HepG2 (cell line): ENCODE results near the gene CCDC3. TPM values are rescaled to one million over a fixed set of nuclear protein-coding genes. Genes with fewer than 3 reads are reported as not detected.

ENCODE experiments used
- ATAC-seq: fragments of 200-7000 bp; cut with Tn5 transposase; 3 replicates; pipeline ENCODE4 v1.9.1; 2020; ENCODE audit warnings: mild to moderate bottlenecking, moderate library complexity
- BruUV-seq: library from RNA; stranded (reverse); fragments of 400-500 nt; replicated peaks from 2 replicates; lab custom pipeline; 2021; lab: Mats Ljungman, UMichigan
- CTCF ChIA-PET: fragments of 300-600 bp; formaldehyde crosslinking; extraction: SDS; loops from one replicate; lab custom pipeline; 2021; ENCODE audit warnings: low total read pairs, inconsistent platforms, low intra/inter-chr PET ratio; lab: Yijun Ruan, JAX
- POLR2A ChIA-PET: fragments of 350-600 bp; sonication (Branson Sonifier 250); formaldehyde crosslinking; loops from one replicate; lab custom pipeline; 2020; ENCODE audit warnings: antibody characterized with exemption, inconsistent platforms; lab: Yijun Ruan, JAX
- DNase-seq: peaks from one replicate; pipeline ENCODE4 v3.0.0-alpha.2; 2015; ENCODE audit warnings: low spot score
- FAIRE-seq: peaks from 3 replicates; lab custom pipeline; 2011; peaks lifted over from hg19 to GRCh38; lab: Jason Lieb, UNC
- H2AFZ ChIP-seq: one replicate; pipeline ENCODE4 v1.6.1; 2011; ENCODE audit warnings: low read length, inconsistent platforms
- H3K27ac ChIP-seq: fragments of 300-600 bp; 3 replicates; pipeline ENCODE4 v1.8.0; 2011; ENCODE audit warnings: mixed run types, mild to moderate bottlenecking, mixed read lengths, low read length, inconsistent platforms; ENCODE audit not compliant: insufficient read depth; ENCODE audit errors: extremely low read length
- H3K27me3 ChIP-seq, 2 experiments: fragments of 200-600 bp in 1 of 2; 2 replicates in 1 of 2; 3 replicates in 1 of 2; pipeline versions ENCODE4 v1.6.0 to v1.8.0; 2011; ENCODE audit warnings: low read length in 2 of 2, mild to moderate bottlenecking in 2 of 2, moderate library complexity in 2 of 2, inconsistent platforms in 1 of 2; ENCODE audit not compliant: insufficient read depth in 2 of 2, control insufficient read depth in 1 of 2
- H3K36me3 ChIP-seq, 2 experiments: fragments of 200-600 bp in 1 of 2; replicated peaks in 1 of 2; 2 replicates in 1 of 2; 3 replicates in 1 of 2; pipeline versions ENCODE4 v1.5.1 to v1.8.0; 2011; ENCODE audit warnings: low read length in 2 of 2, inconsistent platforms in 1 of 2; ENCODE audit not compliant: insufficient read depth in 2 of 2, control insufficient read depth in 1 of 2
- H3K4me1 ChIP-seq: 2 replicates; pipeline ENCODE4 v1.5.1; 2012; ENCODE audit warnings: low read length, inconsistent platforms; ENCODE audit not compliant: insufficient read depth
- H3K4me2 ChIP-seq: 2 replicates; pipeline ENCODE4 v1.6.0; 2011; ENCODE audit warnings: low read depth, low read length, inconsistent platforms
- H3K4me3 ChIP-seq, 3 experiments: fragments of 200-600 bp in 1 of 3; sonication (generic), shearing (Covaris generic) in 1 of 3; replicated peaks in 1 of 3; 2 replicates each; pipeline ENCODE4 v1.5.1; 2011 to 2016; ENCODE audit warnings: low read length in 3 of 3, inconsistent platforms in 2 of 3, low read depth in 2 of 3, mild to moderate bottlenecking in 2 of 3, control low read depth in 1 of 3, mixed read lengths in 1 of 3; ENCODE audit not compliant: insufficient read depth in 1 of 3
- H3K79me2 ChIP-seq: one replicate; pipeline ENCODE4 v1.6.1; 2011; ENCODE audit warnings: low read length, inconsistent platforms; ENCODE audit not compliant: insufficient read depth
- H3K9ac ChIP-seq: 2 replicates; pipeline ENCODE4 v1.6.0; 2011; ENCODE audit warnings: mild to moderate bottlenecking, low read depth, low read length, inconsistent platforms; ENCODE audit not compliant: insufficient read depth
- H3K9me3 ChIP-seq: 2 replicates; pipeline ENCODE4 v1.5.1; 2012; ENCODE audit warnings: mild to moderate bottlenecking, low read length
- H4K20me1 ChIP-seq: 2 replicates; pipeline ENCODE4 v1.6.0; 2011; ENCODE audit warnings: inconsistent platforms, mild to moderate bottlenecking, low read length, moderate library complexity; ENCODE audit not compliant: insufficient read depth
- ERF ChIP-seq: IDR thresholded peaks from 2 replicates; pipeline ENCODE4 v1.6.1; 2018; ENCODE audit warnings: missing biosample characterization, missing genetic modification reagents
- PRPF4 ChIP-seq: fragments of 200-400 bp; formaldehyde crosslinking; IDR thresholded peaks from 2 replicates; pipeline ENCODE4 v1.6.1; 2016; ENCODE audit warnings: low read length, low read depth; ENCODE audit not compliant: poor library complexity, severe bottlenecking
- TBP ChIP-seq: sonication (generic); formaldehyde crosslinking; IDR thresholded peaks from 2 replicates; pipeline ENCODE4 v1.5.0; 2020; ENCODE audit warnings: missing genetic modification reagents
- ZBTB7B ChIP-seq: sonication (generic); formaldehyde crosslinking; IDR thresholded peaks from 2 replicates; pipeline ENCODE4 v1.4.0; 2020; ENCODE audit warnings: missing genetic modification reagents
- ZNF430 ChIP-seq: sonication (generic); formaldehyde crosslinking; IDR thresholded peaks from 2 replicates; pipeline ENCODE4 v1.9.0; 2021; ENCODE audit warnings: mild to moderate bottlenecking, missing genetic modification reagents
- ZNF572 ChIP-seq: sonication (generic); formaldehyde crosslinking; IDR thresholded peaks from 2 replicates; pipeline ENCODE4 v1.5.1; 2020; ENCODE audit warnings: mild to moderate bottlenecking, missing genetic modification reagents
- ZNF672 ChIP-seq: sonication (generic); formaldehyde crosslinking; IDR thresholded peaks from 2 replicates; pipeline ENCODE4 v1.8.1; 2022; ENCODE audit warnings: missing genetic modification reagents
- WGBS: methylation state at CpG from one replicate; pipeline ENCODE4 v1.1.6; 2017; ENCODE audit warnings: low lambda C conversion rate; 5-methylcytosine and 5-hydroxymethylcytosine counted together
- in situ Hi-C: cut with HindIII; loops from 2 replicates; pipeline ENCODE4 v1.10.0; 2017; ENCODE audit warnings: low pct_unique_long_range_greater_than_20kb; ENCODE audit not compliant: extremely low pct_ligation_motif_present
- intact Hi-C: fragments of 100-400 bp; cut with micrococcal nuclease; formaldehyde crosslinking; loops from one replicate; pipeline ENCODE4 v1.10.0; 2022; ENCODE audit not compliant: unreplicated experiment
- polyA plus RNA-seq, 8 experiments: library from polyadenylated mRNA; depleted of rRNA in 3 of 8; stranded (reverse) in 7 of 8; unstranded in 1 of 8; fragments of >200 nt; fragmentation: Illumina TruSeq in 4 of 8; extraction: Trizol in 4 of 8; gene quantifications; 2 replicates each; pipeline versions ENCODE4 v1.2.1 to v1.2.3, GENCODE V29; 2011 to 2016; ENCODE audit warnings: low read depth in 4 of 8, missing spikeins in 1 of 8, mixed read lengths in 1 of 8; ENCODE audit not compliant: insufficient read depth in 1 of 8
- total RNA-seq, 5 experiments: library from RNA; depleted of rRNA; stranded (reverse); fragments of >200 nt; fragmentation: Illumina TruSeq; extraction: Trizol; gene quantifications; 2 replicates each; pipeline ENCODE4 v1.2.3, GENCODE V29; 2016; ENCODE audit warnings: low read depth in 1 of 5
- TF ChIP-seq, protein P1 (sequence below): sonication (generic); formaldehyde crosslinking; IDR thresholded peaks from 2 replicates; pipeline ENCODE4 v1.5.1; 2020; ENCODE audit warnings: mild to moderate bottlenecking, missing genetic modification reagents

The CCDC3 gene
- total and polyA plus RNA-seq, 2 of the 13 experiments (the other 11 are each of a cell fraction or from before 2014, with no cell fraction given), result not detected

GRCh38 chr10:12941966-12942365 lies 59.5 kb downstream of the CCDC3 start:
- H3K36me3 ChIP-seq, result no peaks in the 10 kb centered on the region
- no TSS peak for BruUV-seq
- CTCF ChIA-PET, result no interaction called here
- ATAC-seq (no peak), FAIRE-seq (no peak)
- H2AFZ ChIP-seq, result no peak overlapping the region
- H4K20me1 ChIP-seq, result no peaks in the 10 kb centered on the region
- no peak overlapping the region for H3K4me3 ChIP-seq
- H3K9ac ChIP-seq, result no peak overlapping the region
- no peaks in the 10 kb centered on the region; a peak in 2 of 5 replicates for H3K27me3 ChIP-seq
- 50% methylated on average over 1 of the region's 1 CpG for WGBS
- H3K4me2 ChIP-seq, result no peak overlapping the region
- TF ChIP-seq ERF (CRISPR knock-in tag), result no peak
- TF ChIP-seq ZNF572 (CRISPR knock-in tag), result no peak
- no peak for TF ChIP-seq ZNF672 (CRISPR knock-in tag)
- TF ChIP-seq ZBTB7B, result no peak
- TF ChIP-seq, protein P1, sequence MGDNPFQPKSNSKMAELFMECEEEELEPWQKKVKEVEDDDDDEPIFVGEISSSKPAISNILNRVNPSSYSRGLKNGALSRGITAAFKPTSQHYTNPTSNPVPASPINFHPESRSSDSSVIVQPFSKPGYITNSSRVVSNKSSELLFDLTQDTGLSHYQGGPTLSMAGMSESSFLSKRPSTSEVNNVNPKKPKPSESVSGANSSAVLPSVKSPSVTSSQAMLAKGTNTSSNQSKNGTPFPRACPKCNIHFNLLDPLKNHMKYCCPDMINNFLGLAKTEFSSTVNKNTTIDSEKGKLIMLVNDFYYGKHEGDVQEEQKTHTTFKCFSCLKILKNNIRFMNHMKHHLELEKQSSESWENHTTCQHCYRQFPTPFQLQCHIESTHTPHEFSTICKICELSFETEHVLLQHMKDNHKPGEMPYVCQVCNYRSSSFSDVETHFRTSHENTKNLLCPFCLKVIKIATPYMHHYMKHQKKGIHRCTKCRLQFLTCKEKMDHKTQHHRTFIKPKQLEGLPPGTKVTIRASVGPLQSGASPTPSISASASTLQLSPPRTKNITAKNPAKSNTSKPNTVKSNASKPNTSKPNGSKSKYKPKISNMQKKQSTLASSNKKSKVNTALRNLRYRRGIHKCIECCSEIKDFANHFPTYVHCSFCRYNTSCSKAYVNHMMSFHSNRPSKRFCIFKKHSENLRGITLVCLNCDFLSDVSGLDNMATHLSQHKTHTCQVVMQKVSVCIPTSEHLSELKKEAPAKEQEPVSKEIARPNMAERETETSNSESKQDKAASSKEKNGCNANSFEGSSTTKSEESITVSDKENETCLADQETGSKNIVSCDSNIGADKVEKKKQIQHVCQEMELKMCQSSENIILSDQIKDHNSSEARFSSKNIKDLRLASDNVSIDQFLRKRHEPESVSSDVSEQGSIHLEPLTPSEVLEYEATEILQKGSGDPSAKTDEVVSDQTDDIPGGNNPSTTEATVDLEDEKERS, result no peak
- TF ChIP-seq TBP (CRISPR knock-in tag), result no peak
- no peak for TF ChIP-seq PRPF4
- no peak for TF ChIP-seq ZNF430 (CRISPR knock-in tag)
- TF ChIP-seq, all 625 proteins: peak for 0
- Histone ChIP-seq H3K4me1 (no peaks in the 10 kb centered on the region), H3K9me3 (no peaks in the 10 kb centered on the region), H3K79me2 (no peaks in the 10 kb centered on the region), H3K27ac (no peak overlapping the region)
- intact Hi-C loops, result no loop called here
- POLR2A ChIA-PET, result no interaction called here
- no peak for DNase-seq
- in situ Hi-C loops, result no loop called here
